Lower leg skin (tissue), 3 donors: ENCODE measurements around the gene SORBS2.

Experiments
- POLR2A ChIP-seq, 2 donors: fragments of 450-650 bp; IDR thresholded peaks; one replicate each; pipeline ENCODE4 v1.6.1; 2016 to 2017; ENCODE audit warnings: antibody characterized with exemption in 2 of 2, mild to moderate bottlenecking in 1 of 2, moderate library complexity in 1 of 2
- TF ChIP-seq, protein P1 (sequence below), 3 donors: fragments of 450-650 bp; IDR thresholded peaks; one replicate each; pipeline ENCODE4 v1.5.1; 2016; ENCODE audit warnings: antibody characterized with exemption in 3 of 3, mild to moderate bottlenecking in 3 of 3, moderate library complexity in 2 of 3

- TF ChIP-seq, protein P1, sequence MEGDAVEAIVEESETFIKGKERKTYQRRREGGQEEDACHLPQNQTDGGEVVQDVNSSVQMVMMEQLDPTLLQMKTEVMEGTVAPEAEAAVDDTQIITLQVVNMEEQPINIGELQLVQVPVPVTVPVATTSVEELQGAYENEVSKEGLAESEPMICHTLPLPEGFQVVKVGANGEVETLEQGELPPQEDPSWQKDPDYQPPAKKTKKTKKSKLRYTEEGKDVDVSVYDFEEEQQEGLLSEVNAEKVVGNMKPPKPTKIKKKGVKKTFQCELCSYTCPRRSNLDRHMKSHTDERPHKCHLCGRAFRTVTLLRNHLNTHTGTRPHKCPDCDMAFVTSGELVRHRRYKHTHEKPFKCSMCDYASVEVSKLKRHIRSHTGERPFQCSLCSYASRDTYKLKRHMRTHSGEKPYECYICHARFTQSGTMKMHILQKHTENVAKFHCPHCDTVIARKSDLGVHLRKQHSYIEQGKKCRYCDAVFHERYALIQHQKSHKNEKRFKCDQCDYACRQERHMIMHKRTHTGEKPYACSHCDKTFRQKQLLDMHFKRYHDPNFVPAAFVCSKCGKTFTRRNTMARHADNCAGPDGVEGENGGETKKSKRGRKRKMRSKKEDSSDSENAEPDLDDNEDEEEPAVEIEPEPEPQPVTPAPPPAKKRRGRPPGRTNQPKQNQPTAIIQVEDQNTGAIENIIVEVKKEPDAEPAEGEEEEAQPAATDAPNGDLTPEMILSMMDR (IDR thresholded peaks at IDR 0.05) = no peak
- no peak for TF ChIP-seq POLR2A (IDR thresholded peaks at IDR 0.05)
Measured at GRCh38 chr4:185752872-185753271, 59.1 kb downstream of the SORBS2 start.
